AG10803 (cell line): ENCODE data around the gene LSAMP.

Source experiments
- DNase-seq: peaks from one replicate; pipeline ENCODE4 v3.0.0; 2010; ENCODE audit warnings: low read depth
- H3K4me3 ChIP-seq: 2 replicates; pipeline ENCODE4 v1.5.1; 2011; ENCODE audit warnings: mild to moderate bottlenecking, low read length, control low read depth
- CTCF ChIP-seq: conservative IDR thresholded peaks from 2 replicates; pipeline ENCODE4 v1.5.1; 2011; ENCODE audit warnings: mild to moderate bottlenecking, low read length, control low read depth, inconsistent platforms

The LSAMP gene

GRCh38 chr3:116176974-116177555 lies 268.2 kb downstream of the LSAMP start:
- TF ChIP-seq CTCF, result no peak
- no peak overlapping the region for H3K4me3 ChIP-seq
- no peak for DNase-seq

GRCh38 chr3:116166121-116166520 lies 279.2 kb downstream of the LSAMP start:
- H3K4me3 ChIP-seq, result no peak overlapping the region
- no peak for TF ChIP-seq CTCF

GRCh38 chr3:116165641-116166040 lies 279.6 kb downstream of the LSAMP start:
- DNase-seq, result no peak
- TF ChIP-seq CTCF, result no peak
- no peak overlapping the region for H3K4me3 ChIP-seq

More at GRCh38 chr3:116166121-116166520, 279.2 kb downstream of the LSAMP start:
- no peak for DNase-seq

- TF ChIP-seq CTCF, result no peak
- no peak for DNase-seq
- no peak overlapping the region for H3K4me3 ChIP-seq
Measured at GRCh38 chr3:116165135-116165534, 280.2 kb downstream of the LSAMP start.

GRCh38 chr3:116164039-116164438 lies 281.2 kb downstream of the LSAMP start:
- H3K4me3 ChIP-seq, result no peak overlapping the region
- no peak for TF ChIP-seq CTCF
- no peak for DNase-seq

GRCh38 chr3:116161575-116162525 lies 283.4 kb downstream of the LSAMP start:
- no peak for DNase-seq
- TF ChIP-seq CTCF, result no peak
- no peak overlapping the region for H3K4me3 ChIP-seq

GRCh38 chr3:116160594-116160993 lies 284.7 kb downstream of the LSAMP start:
- DNase-seq, result no peak
- no peak for TF ChIP-seq CTCF
- no peak overlapping the region for H3K4me3 ChIP-seq
